HG03103 (cell line): Measurements from ENCODE around the gene PLPP7.

Source experiments
- ATAC-seq: cut with Tn5 transposase; IDR thresholded peaks from one replicate; pipeline ENCODE4 v1.9.1; 2021; ENCODE audit warnings: low read depth; ENCODE audit not compliant: unreplicated experiment

The PLPP7 gene

DNA sequence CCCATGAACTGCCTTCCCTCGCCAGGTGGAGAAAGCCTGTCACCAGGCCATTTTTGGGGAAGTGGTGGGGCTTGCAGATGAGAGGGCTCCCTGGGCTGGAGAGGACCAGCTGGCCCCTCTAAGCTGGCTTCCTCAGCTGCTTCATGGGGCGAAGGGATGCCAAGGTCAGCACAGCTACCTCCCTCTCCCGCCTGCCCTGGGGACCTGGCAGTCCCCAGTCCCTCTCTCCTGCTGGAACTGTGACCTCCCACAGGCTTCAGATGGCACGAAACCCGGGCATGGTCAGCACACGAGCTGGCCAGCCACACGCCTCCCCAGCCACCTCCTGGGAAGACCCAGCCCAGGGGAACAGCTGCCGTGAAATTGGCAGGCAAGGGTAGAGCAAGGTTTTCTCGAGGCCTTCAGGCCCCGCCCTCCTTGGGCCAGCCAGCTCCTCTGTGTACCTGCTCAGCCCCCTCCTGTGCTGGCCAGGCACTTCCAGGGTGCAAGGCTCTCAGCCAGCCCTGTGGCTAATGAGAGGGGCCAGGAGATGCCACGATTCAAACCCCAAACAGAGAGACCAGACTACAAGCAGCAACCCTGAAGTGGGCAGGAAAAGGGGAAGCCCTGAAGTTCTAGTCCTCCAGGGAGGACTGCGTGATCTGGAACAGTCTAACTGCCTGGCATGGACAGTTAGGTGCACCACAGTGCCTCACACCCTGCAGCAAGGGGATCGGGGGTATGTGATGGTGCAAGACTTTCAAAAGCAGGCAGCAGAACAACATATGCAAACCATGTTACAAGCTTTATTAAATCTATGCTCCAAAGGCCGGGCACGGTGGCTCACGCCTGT is 12.9 kb downstream of the PLPP7 start:
- no peak for ATAC-seq

DNA sequence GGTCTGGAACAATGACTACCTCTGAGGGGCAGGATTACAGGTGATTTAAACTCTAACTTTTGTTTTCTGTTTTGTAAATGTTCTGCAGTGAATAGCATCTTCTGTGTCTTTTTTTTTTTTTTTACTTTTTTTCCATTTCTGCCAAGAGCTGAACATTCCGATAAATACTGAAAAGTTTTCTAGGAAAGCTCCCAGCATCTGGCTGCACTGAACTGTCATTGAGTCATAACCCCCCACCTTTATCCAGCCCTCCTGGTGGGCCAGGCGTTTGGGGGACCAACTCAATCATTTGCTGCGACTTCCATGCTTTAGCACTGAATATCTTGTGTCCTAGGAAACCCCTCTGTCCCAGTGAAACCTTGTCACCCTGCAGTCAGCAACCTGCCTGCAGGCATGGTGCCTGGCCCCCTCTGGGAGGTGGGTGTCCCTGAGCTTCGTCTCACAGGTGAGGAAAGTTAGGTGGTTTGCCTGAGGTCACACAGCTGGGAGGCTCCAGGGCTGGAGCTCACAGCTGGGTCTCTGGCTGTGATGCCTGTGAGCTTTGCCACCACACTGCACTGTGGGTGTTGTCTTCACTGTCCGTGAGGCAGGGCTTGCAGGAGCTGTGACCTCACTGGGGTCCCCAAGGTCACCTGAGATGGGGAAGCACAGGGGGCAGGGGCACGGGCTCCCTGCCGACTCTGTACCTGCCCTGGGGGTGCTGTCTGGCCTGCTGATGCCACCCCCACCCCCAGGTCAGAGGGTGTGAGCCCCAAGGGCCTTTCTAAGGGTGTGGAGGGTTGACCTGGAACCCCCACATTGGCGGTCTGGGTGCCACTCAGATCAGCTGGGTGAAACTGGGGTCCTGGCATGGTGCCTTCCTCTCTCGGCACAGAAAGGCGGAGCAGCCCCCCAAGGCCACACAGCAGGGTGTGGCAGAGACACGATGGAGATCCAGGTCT is 14.1 kb downstream of the PLPP7 start:
- no peak for ATAC-seq

DNA sequence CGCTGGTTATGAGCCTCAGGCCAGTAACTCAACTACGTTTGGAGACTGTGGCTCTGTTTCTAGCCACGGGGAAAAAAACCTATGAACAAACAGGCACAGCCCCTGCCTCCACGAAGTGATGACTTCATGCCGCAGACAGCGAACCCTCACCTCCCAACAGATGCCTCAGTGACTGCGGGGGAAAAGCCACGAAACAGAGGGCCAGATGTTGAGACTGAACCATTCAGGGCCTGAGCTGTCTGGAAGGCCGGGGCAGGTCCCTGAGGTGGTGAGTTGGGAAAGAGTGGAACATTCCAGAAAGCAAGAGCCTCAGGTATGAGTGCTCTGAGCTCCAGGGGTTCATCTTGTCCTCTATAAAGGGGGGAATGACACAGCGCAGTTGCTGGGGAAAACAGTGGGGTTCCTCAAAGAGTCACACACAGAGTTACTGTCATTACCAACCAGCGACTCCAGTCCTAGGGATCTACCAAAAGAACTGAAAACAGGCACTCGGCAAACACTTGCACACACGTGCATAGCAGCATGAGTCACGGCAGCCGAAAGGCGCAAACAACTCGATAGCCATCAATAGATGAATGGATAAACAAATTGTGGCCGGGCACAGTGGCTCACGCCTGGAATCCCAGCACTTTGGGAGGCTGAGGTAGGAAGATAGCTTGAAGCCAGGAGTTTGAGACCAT is 15.3 kb downstream of the PLPP7 start:
- no peak for ATAC-seq

DNA sequence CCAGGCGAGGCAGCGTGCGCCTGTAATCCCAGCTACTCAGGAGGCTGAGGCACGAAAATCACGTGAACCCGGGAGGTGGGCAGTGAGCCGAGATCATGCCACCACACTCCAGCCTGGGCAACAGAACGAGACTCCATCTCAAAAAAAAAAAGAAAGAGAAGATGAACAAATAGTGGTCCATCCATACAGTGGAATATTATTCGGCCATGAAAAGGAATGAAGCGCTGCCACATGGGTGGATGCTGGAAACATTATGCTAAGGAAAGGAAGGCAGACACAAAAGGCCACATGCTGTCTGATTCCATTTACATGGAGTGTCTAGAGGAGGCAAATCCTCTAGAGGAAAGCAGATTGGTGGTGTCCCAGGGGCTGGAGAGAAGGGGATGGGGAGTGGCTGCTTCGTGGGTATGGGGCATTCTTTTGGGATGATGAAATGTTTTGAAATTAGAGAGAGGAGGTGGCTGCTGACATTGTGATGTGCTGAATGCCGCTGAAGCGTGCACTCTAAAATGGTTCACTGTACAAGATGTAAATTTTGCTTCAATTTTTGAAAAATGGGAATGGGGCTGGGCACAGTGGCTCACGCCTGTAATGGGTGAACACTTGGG is 17.0 kb downstream of the PLPP7 start:
- ATAC-seq = no peak

DNA sequence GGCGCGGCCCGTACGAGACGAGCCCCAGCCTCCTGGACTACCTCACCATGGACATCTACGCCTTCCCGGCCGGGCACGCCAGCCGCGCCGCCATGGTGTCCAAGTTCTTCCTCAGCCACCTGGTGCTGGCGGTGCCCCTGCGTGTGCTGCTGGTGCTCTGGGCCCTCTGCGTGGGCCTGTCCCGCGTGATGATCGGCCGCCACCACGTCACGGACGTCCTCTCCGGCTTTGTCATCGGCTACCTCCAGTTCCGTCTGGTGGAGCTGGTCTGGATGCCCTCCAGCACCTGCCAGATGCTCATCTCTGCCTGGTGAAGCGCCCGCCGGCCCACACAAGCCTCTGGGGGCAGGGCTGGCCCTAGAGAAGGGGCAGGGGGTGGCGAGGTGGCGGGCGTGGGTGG is 18.5 kb downstream of the PLPP7 start:
- no peak for ATAC-seq

DNA sequence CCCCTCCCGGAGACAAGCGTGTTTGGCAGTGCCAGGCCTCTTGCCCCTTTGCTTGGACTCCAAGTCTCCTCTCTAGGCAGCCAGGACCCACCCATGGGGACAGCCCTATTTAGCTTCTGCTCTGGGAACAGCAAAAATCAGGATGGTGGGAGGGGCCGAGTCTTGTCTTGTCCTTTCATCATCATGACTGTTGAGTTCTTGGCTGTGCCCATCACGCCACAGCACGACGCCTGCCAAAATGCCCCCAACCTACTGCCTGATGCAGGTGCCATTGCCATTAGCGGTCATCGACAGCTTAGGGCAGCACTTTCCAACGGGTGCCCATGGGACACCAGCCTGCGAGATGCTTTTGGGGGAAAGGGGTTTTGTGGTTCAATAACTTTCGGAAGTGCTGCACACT is 18.9 kb downstream of the PLPP7 start:
- ATAC-seq = no peak

DNA sequence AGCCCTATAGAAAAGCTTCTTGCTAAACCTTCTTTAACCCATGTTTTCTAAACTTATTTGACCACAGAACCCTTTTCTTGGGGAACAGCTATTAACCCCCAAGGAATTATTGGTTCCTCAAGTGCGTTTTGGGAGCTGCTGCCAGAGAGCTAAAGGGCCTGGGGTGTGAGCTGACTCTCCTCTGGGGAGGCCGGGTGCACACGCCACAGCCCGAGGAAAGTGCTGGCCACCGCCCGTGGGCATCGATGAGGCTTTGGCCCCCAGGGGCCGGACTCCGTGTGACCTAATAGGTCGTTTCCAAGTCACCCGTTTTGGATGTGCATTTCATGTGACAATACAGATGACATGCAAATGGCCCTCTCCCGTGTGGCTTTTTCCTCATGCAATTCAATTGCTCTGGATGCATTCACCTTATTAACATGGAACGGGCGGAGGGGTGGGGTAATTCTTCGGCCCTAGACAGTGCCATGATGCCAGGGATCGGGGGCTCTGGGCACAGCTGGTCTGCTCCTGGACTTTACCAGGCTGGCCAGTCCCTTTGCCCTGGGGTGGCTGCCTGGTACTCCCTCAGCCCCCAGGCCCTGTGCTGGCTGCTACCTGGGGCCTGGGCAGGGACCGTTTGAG is 19.5 kb downstream of the PLPP7 start:
- no peak for ATAC-seq

DNA sequence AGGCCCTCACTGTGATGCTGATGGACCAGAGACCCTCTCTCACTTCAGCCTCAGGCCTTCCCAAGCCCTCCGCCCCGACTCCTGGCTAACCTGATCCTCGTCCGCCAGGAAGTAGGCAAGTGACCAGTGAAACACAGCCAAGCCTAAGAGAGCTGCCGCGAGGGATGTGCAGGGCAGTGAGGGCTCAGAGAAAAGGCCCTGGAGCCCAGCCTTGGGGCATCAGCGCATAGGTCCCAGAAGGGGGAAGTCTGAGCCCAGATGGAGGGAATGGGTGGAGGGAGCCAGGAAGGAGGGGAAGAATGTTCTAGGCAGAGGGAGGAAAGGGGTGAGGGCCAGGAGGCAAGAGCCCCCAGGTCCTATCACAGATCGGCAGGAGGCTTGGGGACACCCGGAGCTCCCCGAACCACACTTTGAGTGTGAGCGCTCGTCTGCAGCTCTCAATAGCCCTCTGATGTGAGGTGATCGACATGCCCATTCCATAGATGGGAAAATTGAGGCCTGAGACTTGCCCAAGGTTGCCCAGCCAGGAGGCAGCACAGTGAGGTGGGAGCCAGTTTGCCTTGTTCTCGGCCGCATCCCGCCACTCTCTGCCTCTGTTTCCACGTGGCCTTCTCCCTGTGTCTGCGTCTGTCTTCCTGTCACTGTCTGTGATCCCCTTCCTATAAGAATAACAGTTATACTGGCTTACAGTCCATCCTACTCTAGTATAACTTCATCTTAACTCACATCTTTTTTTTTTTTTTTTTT is 20.2 kb downstream of the PLPP7 start:
- no peak for ATAC-seq

DNA sequence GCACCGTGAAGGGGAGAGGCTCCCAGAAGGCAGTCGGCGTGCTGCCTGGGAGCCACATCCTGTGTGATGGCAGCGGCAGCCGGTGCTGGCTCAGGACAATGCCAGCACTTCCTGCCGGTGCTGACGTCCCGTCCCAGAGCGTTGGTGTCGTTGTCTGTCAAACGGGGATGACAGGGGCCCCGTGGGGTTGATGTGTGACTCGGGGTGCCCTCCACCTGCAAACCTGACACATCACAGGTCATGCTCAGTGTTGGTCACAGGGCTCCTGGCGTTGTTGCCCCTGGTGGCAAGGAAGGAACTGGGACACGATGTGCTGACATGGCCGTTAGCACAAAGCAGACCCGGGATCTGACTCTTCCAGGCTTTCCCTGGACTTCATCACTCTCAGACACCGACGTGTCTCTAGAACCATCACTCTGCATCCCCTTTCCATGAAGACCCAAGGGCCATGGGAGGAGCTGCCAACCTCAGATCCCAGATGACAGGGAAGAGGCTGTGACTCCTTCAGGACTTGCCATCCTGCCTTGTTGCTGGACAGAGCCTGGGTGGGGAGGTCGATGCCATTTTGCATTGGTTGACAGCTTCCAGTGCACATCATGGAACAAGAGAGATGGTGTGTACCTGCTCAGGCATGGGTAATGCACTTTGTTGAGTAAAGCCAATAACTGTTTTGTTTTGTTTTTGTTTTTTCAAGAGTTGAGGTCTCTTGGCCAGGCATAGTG is 21.5 kb downstream of the PLPP7 start:
- no peak for ATAC-seq

DNA sequence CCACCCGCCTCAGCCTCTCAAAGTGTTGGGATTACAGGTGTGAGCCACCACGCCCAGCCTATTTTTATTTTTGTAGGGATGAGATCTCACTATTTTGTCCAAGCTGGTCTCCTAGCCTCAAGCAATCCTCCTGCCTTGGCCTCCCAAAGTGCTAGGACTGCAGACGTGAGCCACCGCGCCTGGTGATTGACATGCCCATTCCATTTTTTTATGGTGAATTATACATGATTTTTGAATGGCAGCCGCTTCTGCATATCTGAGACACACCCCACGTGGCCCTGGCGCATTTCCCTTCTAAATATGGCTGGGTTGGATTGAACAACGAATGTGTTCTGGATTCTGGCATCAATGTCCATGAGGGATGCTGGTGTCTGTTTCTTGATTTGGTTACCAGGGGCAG is 22.7 kb downstream of the PLPP7 start:
- ATAC-seq = no peak

DNA sequence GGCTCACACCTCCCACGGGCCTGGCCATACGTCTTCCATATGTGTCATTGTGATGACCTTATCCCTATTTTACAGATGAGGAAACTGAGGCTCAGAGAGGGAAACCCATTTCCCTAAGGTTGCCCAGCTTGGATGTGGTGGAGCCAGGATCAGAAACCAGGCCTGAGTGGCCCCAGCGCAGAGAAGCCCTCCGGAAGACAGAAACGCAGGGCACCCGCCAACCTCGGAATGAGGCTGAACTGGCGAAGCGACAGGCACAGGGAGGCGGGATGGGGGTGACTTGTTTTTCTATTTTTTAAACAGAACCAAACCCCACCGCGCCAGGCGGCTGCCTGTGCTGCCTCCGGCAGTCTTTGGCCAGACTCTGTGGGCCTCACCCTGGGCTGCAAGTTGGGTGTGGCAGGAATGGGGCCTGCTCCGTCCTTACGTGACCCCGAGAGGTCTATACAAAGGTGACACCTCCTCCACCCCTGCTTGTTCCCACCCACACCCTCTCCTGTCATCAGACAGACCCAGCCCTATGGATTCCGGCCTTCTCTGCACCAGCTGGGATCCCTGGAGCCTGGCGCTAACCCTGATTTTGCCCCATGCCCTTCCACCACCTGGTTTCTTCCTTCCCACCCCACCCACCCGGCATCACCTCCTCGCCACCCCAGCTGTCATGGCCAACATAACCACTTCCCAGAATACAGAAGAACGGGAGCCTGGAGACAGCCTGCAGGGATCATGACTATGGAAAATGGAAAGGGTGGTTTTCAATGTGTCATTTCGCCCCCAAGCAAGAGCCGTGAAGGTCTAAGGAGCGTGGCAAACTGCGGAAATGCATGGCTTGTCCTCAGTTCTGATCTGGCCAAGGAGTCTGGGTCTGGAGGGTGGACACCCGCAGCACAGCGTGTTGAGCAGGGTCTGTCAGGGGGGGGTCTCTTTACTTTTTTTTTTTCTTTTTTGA is 23.6 kb downstream of the PLPP7 start:
- no peak for ATAC-seq

DNA sequence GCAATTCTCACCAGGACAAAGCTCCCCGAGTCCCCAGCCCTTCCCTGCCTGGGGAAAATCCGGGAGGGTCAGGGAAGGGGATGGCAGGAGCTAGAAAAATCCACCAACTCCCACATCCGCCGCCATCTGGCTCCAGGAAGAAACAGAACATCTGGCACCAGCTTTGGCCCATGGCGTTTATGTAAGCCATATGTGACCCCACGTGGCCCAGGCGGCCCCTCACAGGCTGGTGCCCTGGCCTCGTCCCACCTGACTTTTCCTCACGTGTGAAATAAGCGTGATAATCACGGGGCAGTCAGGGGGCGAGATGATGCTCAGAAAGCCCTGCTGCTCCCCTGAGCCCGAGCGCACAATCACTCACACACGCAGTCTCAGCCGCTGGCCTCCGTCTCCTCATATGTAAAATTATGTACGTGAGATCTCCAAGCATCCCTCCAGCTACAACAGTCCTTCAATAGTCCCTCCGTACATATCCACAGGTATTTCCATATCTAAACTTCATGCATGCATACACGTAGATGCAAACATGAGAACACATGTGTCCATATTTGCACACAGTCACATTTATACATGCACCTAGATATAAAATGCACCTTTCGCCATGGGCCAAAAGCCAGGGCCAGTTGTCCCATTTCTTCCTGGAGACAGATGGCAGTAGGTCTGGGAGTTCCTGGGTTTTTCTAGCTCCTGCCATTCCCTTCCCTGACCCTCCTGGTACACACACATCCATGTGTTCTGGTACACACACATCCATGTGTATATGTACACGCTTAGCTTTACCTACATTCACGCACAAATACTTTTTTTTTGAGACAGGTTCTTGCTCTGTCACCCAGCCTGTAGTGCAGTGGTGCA is 28.9 kb downstream of the PLPP7 start:
- ATAC-seq = no peak

DNA sequence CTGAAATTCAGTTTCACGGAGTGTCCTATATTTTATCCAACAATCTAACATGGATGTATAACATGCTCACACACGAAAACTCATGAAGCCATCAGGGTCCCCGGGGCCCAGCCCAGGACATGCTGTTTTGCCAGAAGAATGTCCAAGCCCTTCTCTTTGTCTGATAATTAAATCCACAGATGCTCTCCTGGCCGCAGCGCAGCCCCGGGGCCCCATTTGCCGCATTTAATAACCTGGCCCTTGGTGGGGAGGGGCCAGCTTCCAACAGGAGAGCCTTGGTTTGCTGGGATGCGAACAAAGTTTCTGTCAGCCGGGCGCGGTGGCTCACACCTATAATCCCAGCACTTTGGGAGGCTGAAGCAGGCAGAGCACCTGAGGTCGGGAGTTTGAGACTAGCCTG is 30.0 kb downstream of the PLPP7 start:
- no peak for ATAC-seq

DNA sequence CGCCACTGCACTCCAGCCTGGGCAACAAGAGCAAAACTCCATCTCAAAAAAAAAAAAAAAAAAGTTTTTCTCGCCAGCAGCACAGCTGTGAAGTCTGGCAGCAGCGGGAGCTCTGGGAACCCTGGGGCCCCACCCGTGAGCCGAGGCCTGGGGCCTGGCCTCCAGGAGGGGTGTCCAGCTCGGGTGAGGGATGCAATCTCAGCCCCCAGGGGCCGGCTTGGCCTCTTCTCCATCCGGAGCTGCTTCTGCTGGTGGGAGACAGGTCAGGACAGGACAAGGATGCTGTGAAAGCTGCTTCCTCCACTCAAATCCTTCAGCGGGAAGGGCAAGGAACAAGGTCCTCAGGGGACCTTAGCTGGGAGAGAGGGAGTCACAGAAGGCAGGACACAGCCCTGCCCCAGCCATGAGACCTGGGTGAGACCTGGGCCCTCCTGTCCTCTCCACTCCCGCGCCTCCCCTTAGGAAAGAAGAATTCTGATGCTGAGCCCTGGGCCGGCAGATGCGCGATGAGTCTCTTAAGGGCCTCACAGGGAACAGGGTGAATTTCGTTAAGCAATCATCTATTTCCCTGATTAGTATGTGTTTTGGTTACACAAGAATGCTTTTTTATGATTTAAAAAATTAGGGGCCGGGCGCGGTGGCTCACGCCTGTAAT is 30.6 kb downstream of the PLPP7 start:
- no peak for ATAC-seq

DNA sequence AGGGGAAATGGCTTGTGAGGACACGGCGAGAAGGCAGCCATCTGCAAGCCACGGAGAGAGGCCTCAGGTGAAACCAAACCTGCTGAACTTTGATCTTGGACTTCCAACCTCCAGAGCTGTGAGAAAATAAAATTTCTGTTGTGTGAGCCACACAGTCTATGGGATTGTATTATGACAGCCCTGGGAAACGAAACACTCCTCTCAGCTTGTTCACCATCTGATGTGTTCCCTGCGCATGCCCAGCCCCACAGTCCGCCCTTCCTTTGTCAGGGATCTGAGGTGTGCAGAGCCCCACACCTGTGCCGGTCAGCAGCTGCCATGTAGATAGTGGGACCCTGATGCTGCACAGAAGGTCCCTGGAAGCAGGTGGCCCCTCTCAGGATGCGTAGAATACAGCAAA is 34.1 kb downstream of the PLPP7 start:
- ATAC-seq = no peak
